ENCODE data around the gene CTXN3. TPM values are rescaled to one million over a fixed set of nuclear protein-coding genes. Genes with fewer than 3 reads are reported as not detected.

The CTXN3 gene
- total and polyA plus RNA-seq, 2 donors (not counting 3 experiments of a cell fraction or from before 2014, with no cell fraction given) = not detected

DNA sequence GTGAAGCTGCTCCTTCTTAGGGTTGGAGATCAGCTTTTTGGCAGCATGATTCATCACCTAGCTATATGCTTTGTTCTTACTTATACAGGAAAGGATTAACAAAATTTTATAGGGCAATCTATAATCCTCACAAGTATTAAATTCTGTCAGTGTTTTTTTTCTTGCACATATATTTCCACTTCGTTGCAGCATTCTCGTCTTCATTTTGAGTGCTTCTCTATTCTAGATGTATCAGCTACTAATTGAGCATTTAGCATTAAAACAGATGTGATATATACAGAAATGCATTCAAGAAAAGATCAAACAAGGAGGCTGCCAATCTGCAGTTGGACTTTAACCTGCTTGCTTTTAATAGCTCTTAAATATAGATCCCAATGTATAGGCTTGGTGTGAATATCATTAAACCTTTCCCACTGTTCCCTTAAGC is 3.6 kb upstream of the CTXN3 start:
- Histone ChIP-seq H3K9me1 (replicated peaks; ENCODE audit: control insufficient read depth, extremely low read depth, insufficient read depth, low read length) (no peaks in the 10 kb centered on the region), H4K20me1 (replicated peaks; ENCODE audit: control insufficient read depth, extremely low read depth, insufficient read depth, low read length) (no peaks in the 10 kb centered on the region), H3K4me1 (ENCODE audit: control insufficient read depth, extremely low read depth, insufficient read depth, low read length) (no peaks in the 10 kb centered on the region), H3K9ac (replicated peaks; ENCODE audit: extremely low read depth, insufficient read depth, low read length) (no peak overlapping the region), H3K79me2 (ENCODE audit: control insufficient read depth, insufficient read depth, low read length) (no peaks in the 10 kb centered on the region), H3K9me3 (replicated peaks; ENCODE audit: control insufficient read depth, insufficient read depth, low read length) (no peaks in the 10 kb centered on the region), H3K4me2 (ENCODE audit: insufficient read depth, low read length) (no peak overlapping the region), H3K4me3 (replicated peaks in 1 of 3; ENCODE audit: insufficient read depth in 1 of 3, low read depth in 1 of 3, low read length in 3 of 3) (no peak overlapping the region), H2AFZ (ENCODE audit: low read depth, low read length) (no peak overlapping the region), H3K36me3 (ENCODE audit: control insufficient read depth in 2 of 2, extremely low read depth in 1 of 2, insufficient read depth in 2 of 2, low read length in 2 of 2) (no peaks in the 10 kb centered on the region), H3K27me3 (ENCODE audit: control insufficient read depth in 2 of 2, insufficient read depth in 2 of 2, low read length in 2 of 2) (peaks cover 2 to 7% of the 10 kb centered on the region in 2 experiments), H3K27ac (ENCODE audit: insufficient read depth, low read depth, low read length) (no peak overlapping the region)
- DNase-seq (ENCODE audit: low read depth, low spot score) (no peak), FAIRE-seq (no peak)
- no TSS peak for BruUV-seq (replicated peaks)
- intact Hi-C loops (cut with micrococcal nuclease) (no loop called here), dilution Hi-C loops (cut with MboI; ENCODE audit: extremely low pct_ligation_motif_present, low sequenced_read_pairs) (no loop called here)
- TF ChIP-seq JUN (IDR thresholded peaks at IDR 0.05; ENCODE audit: borderline replicate concordance, insufficient read depth, insufficient read length, low read depth) (no peak), GATA2 (IDR thresholded peaks at IDR 0.05; ENCODE audit: insufficient read depth, insufficient read length, low read depth, low read length) (no peak), CTCF (IDR thresholded peaks at IDR 0.05; ENCODE audit: extremely low read depth in 1 of 2, insufficient read depth in 1 of 2, low read depth in 1 of 2, low read length in 2 of 2) (no peak), POLR2AphosphoS5 (IDR thresholded peaks at IDR 0.05; ENCODE audit: insufficient read depth, low read depth, low read length) (no peak), POLR2A (IDR thresholded peaks at IDR 0.05; ENCODE audit: low read depth, low read length) (no peak), FOS (IDR thresholded peaks at IDR 0.05; ENCODE audit: borderline replicate concordance, insufficient read depth, low read length) (no peak), EZH2 (IDR thresholded peaks at IDR 0.05; ENCODE audit: borderline replicate concordance, low read depth, low read length, severe bottlenecking) (no peak), MYC (IDR thresholded peaks at IDR 0.05; ENCODE audit: low read depth, low read length) (no peak)
- TF ChIP-seq, protein P1, sequence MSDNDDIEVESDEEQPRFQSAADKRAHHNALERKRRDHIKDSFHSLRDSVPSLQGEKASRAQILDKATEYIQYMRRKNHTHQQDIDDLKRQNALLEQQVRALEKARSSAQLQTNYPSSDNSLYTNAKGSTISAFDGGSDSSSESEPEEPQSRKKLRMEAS (IDR thresholded peaks at IDR 0.05; ENCODE audit: insufficient read depth, insufficient read length) = no peak
- POLR2A ChIA-PET = no interaction called here
- CTCF ChIA-PET = interaction anchor here (1.0 to 1.1 kb wide), 2 partner anchors 9 to 556 kb away, joined by 3 read pairs; no protein-coding TSS in a partner anchor
